ENCODE results near the gene MACF1. TPM values are rescaled to one million over a fixed set of nuclear protein-coding genes. Genes with fewer than 3 reads are reported as not detected.

Gene MACF1
- total RNA-seq, 1 donor from 2014 or later: 386 TPM

GRCh38 chr1:39405358-39405757, 200.9 kb downstream of the MACF1 start:
- Mint-ChIP-seq H3K27ac (ENCODE audit: unreplicated experiment) (peak overlapping the region; percentile 95), H3K4me1 (ENCODE audit: low read depth) (peaks cover 59% of the 10 kb centered on the region), H3K4me3 (ENCODE audit: unreplicated experiment) (no peak overlapping the region), H3K36me3 (ENCODE audit: low read depth) (peaks cover 2% of the 10 kb centered on the region), H3K9me3 (ENCODE audit: low read depth) (no peaks in the 10 kb centered on the region), H3K27me3 (ENCODE audit: low read depth) (no peaks in the 10 kb centered on the region)
- TF ChIP-seq CTCF (IDR thresholded peaks at IDR 0.05): no peak
- no peak for DNase-seq (ENCODE audit: low spot score)

- Mint-ChIP-seq H3K27me3 (ENCODE audit: low read depth) (no peaks in the 10 kb centered on the region), H3K36me3 (ENCODE audit: low read depth) (peaks cover 2% of the 10 kb centered on the region), H3K27ac (ENCODE audit: unreplicated experiment) (peak overlapping the region; percentile 95), H3K4me3 (ENCODE audit: unreplicated experiment) (peak overlapping the region; percentile 18), H3K4me1 (ENCODE audit: low read depth) (peaks cover 68% of the 10 kb centered on the region), H3K9me3 (ENCODE audit: low read depth) (no peaks in the 10 kb centered on the region)
- no peak for TF ChIP-seq CTCF (IDR thresholded peaks at IDR 0.05)
- no peak for DNase-seq (ENCODE audit: low spot score)
Observed at GRCh38 chr1:39406533-39407450, 202.3 kb downstream of the MACF1 start.

GRCh38 chr1:39407510-39407895, 203.0 kb downstream of the MACF1 start:
- Mint-ChIP-seq H3K27me3 (ENCODE audit: low read depth) (no peaks in the 10 kb centered on the region), H3K36me3 (ENCODE audit: low read depth) (peaks cover 2% of the 10 kb centered on the region), H3K4me1 (ENCODE audit: low read depth) (peaks cover 73% of the 10 kb centered on the region), H3K4me3 (ENCODE audit: unreplicated experiment) (peak overlapping the region; percentile 78), H3K9me3 (ENCODE audit: low read depth) (no peaks in the 10 kb centered on the region), H3K27ac (ENCODE audit: unreplicated experiment) (peak overlapping the region; percentile 95)
- no peak for TF ChIP-seq CTCF (IDR thresholded peaks at IDR 0.05)
- no peak for DNase-seq (ENCODE audit: low spot score)

GRCh38 chr1:39407896-39408640, 203.6 kb downstream of the MACF1 start:
- Mint-ChIP-seq H3K4me3 (ENCODE audit: unreplicated experiment) (peak overlapping the region; percentile 78), H3K4me1 (ENCODE audit: low read depth) (peaks cover 74% of the 10 kb centered on the region)
- TF ChIP-seq CTCF (IDR thresholded peaks at IDR 0.05): no peak

GRCh38 chr1:39408641-39409054, 204.2 kb downstream of the MACF1 start:
- peak; percentile 96 for DNase-seq (ENCODE audit: low spot score)
- Mint-ChIP-seq H3K27me3 (ENCODE audit: low read depth) (no peaks in the 10 kb centered on the region), H3K4me3 (ENCODE audit: unreplicated experiment) (peak overlapping the region; percentile 78), H3K9me3 (ENCODE audit: low read depth) (no peaks in the 10 kb centered on the region), H3K27ac (ENCODE audit: unreplicated experiment) (peak overlapping the region; percentile 95), H3K36me3 (ENCODE audit: low read depth) (no peaks in the 10 kb centered on the region), H3K4me1 (ENCODE audit: low read depth) (peaks cover 75% of the 10 kb centered on the region)
- no peak for TF ChIP-seq CTCF (IDR thresholded peaks at IDR 0.05)

More at GRCh38 chr1:39407896-39408640, 203.6 kb downstream of the MACF1 start:
- no peak for DNase-seq (ENCODE audit: low spot score)
- Mint-ChIP-seq H3K36me3 (ENCODE audit: low read depth) (peaks cover 2% of the 10 kb centered on the region), H3K9me3 (ENCODE audit: low read depth) (no peaks in the 10 kb centered on the region), H3K27me3 (ENCODE audit: low read depth) (no peaks in the 10 kb centered on the region), H3K27ac (ENCODE audit: unreplicated experiment) (peak overlapping the region; percentile 95)

All from chondrocyte (in vitro differentiated cells).